ENCODE data around the gene SLC30A7. TPM values are rescaled to one million over a fixed set of nuclear protein-coding genes. Genes with fewer than 3 reads are reported as not detected.
A peak's percentile ranks its signal among the peaks of the same experiment; 100 is the strongest.
"Not testable (repeated sequence)": the region's sequence is repeated elsewhere in the genome, so short reads cannot be mapped to it uniquely, and the experiment has no call there.

The SLC30A7 gene
- polyA plus RNA-seq, 4 donors, result 14.9 to 19.9 (median 18.2) TPM

- DNase-seq (ENCODE audit: low read depth in 4 of 4, low spot score in 3 of 4), result not testable (repeated sequence)
These were observed 6.9 kb upstream of the SLC30A7 start for GRCh38 chr1:100889007-100889406.

- DNase-seq (ENCODE audit: low read depth in 4 of 4, low spot score in 3 of 4), result not testable (repeated sequence)
These were observed 5.9 kb upstream of the SLC30A7 start for GRCh38 chr1:100889869-100890482.

DNA sequence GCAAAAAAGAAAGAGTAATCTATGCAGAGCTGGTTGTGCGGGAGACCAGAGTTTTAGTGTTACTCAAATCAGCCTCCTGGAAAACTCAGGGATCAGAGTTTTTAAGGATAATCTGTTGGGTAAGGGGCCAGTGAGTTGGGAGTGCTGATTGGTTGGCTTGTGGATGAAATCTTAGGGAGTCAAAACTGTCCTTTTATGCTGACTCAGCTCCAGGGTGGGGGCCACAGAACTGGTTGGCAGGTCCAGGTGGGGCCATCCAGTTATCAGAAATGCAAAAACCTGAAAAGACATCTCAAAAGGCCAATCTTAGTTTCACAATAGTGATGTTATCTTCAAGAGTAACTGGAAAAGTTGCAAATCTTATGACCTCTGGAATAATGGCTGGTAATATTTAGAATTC is 4.5 kb upstream of the SLC30A7 start:
- no peak for DNase-seq (ENCODE audit: low read depth in 4 of 4, low spot score in 3 of 4)

GRCh38 chr1:100892554-100892953 is 3.3 kb upstream of the SLC30A7 start:
- DNase-seq (ENCODE audit: low read depth in 4 of 4, low spot score in 3 of 4), result no peak

DNA sequence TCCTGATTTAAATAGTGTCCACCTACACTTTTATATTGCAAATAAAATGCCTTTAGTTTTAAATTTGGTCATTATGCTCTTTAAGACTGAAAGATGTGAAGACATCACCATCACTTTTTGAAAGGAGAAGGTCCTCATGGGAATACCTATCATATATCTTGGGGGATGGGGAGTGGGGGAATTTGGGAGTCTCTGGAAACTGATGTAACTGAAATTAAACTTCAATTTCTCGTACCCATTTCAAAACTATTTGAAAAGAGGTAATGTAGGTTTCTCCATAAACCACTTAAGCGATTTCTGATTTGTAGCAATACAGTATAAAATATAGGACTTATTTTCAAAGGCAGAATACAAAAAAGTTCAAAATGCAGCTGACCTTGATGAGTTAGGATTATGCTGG is 2.2 kb upstream of the SLC30A7 start:
- no peak for DNase-seq (ENCODE audit: low read depth in 4 of 4, low spot score in 3 of 4)

- peak; percentile 82 to 90 (median 86) for DNase-seq (ENCODE audit: low read depth in 4 of 4, low spot score in 3 of 4)
These were observed 1.0 kb upstream of the SLC30A7 start, which contains the start of gene EXTL2 for GRCh38 chr1:100894603-100895539. TSS of gene EXTL2 (minus strand) at chr1:100894842. CDS start at chr1:100888757, 6,085 bp downstream.

DNA sequence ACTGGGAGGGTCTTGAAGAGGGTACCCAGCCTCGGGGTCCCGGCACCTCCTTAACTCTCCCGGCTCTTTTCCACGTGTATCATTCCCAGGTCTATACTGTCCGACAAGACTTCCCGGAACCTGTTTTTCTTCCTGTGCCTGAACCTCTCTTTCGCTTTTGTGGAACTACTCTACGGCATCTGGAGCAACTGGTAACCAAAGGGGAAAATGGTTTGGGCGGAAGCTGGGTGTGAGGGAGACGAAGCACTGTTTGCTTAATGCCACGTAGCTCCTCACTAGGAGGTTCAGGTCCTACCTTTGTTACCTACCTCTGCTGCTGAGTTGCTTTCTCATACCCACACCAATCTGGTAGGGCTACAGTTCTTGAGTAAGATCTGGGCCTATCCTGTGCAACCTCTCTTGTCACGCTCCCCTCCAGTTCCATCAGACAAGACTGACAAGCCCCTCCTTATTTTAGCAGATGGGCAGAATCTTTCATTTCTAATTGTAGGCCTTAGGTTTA is 642 bp downstream of the SLC30A7 start:
- peak in 2 of 4 donors; percentile 16 to 29 for DNase-seq (ENCODE audit: low read depth in 4 of 4, low spot score in 3 of 4)

- no peak for DNase-seq (ENCODE audit: low read depth in 4 of 4, low spot score in 3 of 4)
These were observed 6.5 kb downstream of the SLC30A7 start for GRCh38 chr1:100902365-100902764.

- DNase-seq (ENCODE audit: low read depth in 4 of 4, low spot score in 3 of 4), result no peak
These were observed 7.9 kb downstream of the SLC30A7 start for GRCh38 chr1:100903777-100904176.

DNA sequence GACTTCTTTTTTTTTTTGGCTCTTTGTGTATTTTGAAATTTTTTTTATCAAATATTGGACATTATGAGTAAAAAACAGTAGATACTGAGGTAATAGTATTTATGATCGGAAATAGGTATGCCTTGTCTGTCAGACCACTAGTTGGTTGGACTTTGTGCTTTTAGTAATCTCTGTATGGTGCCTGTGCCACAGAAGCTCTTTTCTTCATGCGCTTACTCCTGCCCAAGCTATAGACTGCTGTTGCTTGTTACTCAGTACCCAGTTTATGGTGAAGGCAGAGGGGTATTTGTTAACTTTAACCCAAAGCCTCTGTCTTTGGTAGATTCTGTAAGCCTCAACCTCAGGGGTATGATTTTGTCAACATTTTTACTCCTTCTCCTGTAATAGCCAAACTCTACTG is 8.6 kb downstream of the SLC30A7 start:
- no peak for DNase-seq (ENCODE audit: low read depth in 4 of 4, low spot score in 3 of 4)

GRCh38 chr1:100905181-100905580 is 9.3 kb downstream of the SLC30A7 start:
- DNase-seq (ENCODE audit: low read depth in 4 of 4, low spot score in 3 of 4), result no peak

- DNase-seq (ENCODE audit: low read depth in 4 of 4, low spot score in 3 of 4), result no peak
These were observed 12.0 kb downstream of the SLC30A7 start for GRCh38 chr1:100907887-100908286.

DNA sequence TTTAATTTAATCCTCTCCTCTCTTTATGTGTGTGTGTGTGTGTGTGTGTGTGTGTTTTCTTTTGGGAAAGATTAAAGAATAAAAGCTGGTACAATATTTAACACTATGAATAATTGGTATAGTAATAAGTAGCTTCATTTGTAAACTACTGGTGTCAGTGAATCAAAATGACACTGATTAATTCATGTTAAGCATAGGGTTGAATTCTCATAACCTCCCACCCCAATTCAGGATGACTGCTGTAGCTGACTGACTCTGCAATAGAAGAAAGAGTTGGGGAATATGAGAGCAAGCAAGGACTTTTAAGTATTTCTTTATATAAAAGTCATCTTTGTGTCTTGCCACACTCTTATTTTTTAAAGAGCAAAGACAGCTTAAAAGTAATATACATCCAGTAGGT is 13.1 kb downstream of the SLC30A7 start:
- no peak for DNase-seq (ENCODE audit: low read depth in 4 of 4, low spot score in 3 of 4)

DNA sequence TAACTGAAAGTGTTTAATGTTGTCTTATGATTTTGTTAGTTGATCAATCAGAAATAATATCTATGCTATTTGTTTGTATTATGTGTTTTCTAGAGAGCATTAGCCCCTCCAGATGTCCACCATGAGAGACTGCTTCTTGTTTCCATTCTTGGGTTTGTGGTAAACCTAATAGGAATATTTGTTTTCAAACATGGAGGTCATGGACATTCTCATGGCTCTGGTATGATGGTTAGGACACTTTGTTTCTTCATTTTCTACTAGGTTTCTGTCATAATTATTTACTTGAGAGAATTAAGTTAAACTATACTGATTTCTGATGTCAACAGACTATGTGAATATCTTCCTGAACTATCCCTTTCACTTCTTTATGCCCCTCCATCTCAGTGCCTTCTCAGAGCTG is 16.1 kb downstream of the SLC30A7 start:
- no peak for DNase-seq (ENCODE audit: low read depth in 4 of 4, low spot score in 3 of 4)

GRCh38 chr1:100921110-100921706 is 25.3 kb downstream of the SLC30A7 start:
- DNase-seq (ENCODE audit: low read depth in 4 of 4, low spot score in 3 of 4), result peak; percentile 27 to 39 (median 36)

GRCh38 chr1:100924212-100924611 is 28.3 kb downstream of the SLC30A7 start:
- DNase-seq (ENCODE audit: low read depth in 4 of 4, low spot score in 3 of 4), result no peak

DNA sequence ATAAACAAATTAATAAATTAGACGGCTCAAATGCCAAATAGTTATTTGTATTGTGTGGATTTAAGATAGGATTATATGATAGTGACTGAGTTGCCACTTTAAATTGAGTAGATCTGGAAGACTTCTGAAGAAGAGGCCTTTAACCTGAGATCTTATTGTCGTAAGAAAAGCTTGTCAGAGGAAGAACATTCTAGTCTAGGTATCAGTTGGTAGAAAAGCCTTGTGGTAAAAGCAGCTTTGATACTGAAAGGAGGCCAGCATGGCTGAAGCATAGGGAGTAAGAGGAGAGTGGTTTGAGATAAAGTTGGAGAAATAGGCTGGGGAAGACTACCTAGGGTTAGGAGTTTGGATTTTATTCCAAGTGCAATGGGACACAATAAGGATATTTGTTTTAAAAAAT is 29.1 kb downstream of the SLC30A7 start:
- DNase-seq (ENCODE audit: low read depth in 4 of 4, low spot score in 3 of 4), result no peak

DNA sequence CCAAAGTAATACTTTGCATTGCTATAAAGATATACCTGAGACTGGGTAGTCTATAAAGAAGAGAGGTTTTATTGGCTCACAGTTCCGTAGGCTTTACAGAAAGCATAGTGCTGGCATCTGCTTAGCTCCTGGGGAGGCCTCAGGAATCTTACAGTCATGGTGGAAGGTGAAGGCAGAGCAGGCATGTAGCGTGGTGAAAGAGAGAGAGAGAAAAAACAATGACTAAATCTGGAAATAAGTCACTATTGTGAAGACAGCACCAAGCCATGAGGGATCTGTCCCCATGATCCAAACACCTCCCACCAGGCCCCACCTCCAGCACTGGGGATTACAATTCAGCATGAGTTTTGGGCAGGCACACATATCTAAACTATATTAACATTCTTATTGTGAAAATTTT is 30.4 kb downstream of the SLC30A7 start:
- no peak for DNase-seq (ENCODE audit: low read depth in 4 of 4, low spot score in 3 of 4)

DNA sequence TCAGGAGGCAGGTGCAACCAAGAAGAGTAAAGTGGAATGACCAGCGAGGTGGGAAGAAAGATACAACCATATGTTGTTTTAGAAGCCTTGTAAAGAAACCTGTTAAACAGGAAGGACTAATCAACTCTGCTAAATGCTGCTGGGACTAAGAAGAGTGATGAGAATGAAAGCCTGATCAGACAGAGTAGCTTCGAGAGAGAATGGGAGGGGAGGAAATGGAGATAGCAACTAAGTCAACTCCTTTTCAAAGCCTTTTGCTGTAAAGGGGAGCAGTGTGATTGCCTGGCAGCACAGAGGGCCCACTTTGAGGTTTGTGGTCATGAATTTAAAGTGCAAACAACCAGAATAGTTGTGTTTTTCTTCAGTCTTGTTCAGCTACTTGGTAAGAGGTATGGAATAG is 31.4 kb downstream of the SLC30A7 start:
- DNase-seq (ENCODE audit: low read depth in 4 of 4, low spot score in 3 of 4), result no peak

- DNase-seq (ENCODE audit: low read depth in 4 of 4, low spot score in 3 of 4), result no peak
These were observed 32.2 kb downstream of the SLC30A7 start for GRCh38 chr1:100928128-100928527.

- DNase-seq (ENCODE audit: low read depth in 4 of 4, low spot score in 3 of 4), result no peak
These were observed 34.6 kb downstream of the SLC30A7 start for GRCh38 chr1:100930494-100930893.
